CD4-positive, alpha-beta T cell treated with Interleukin-17A for 4 hours (primary cell): ENCODE data around the gene FBXL19.
A peak's percentile ranks its signal among the peaks of the same experiment; 100 is the strongest.

ENCODE experiments used
- DNase-seq: peaks from one replicate; pipeline ENCODE4 v3.0.0-alpha.2; 2020; ENCODE audit warnings: mixed read lengths

Gene FBXL19

DNA sequence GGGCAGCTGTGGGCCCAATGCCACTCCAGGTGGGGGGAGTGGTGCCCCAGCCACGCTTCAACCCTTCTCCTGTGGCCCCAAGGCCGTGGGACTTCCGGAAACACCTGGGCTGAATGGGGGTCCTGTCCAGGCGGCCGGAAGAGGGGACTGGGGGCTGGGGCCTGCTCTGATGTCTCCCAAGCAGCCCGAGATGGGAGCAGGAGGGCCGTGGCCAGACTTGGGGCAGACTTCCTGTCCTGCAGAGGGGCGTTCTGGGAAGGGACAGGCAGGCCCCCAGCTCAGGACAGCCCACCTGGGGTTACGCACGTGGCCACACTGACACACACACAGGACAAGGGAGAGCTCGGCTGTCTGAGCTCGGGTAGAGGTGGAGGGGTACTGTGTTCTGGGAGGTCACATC lies 66.7 kb downstream of the FBXL19 start:
- no peak for DNase-seq

- DNase-seq: no peak
These were observed 67.7 kb downstream of the FBXL19 start for GRCh38 chr16:30991052-30991451.

DNA sequence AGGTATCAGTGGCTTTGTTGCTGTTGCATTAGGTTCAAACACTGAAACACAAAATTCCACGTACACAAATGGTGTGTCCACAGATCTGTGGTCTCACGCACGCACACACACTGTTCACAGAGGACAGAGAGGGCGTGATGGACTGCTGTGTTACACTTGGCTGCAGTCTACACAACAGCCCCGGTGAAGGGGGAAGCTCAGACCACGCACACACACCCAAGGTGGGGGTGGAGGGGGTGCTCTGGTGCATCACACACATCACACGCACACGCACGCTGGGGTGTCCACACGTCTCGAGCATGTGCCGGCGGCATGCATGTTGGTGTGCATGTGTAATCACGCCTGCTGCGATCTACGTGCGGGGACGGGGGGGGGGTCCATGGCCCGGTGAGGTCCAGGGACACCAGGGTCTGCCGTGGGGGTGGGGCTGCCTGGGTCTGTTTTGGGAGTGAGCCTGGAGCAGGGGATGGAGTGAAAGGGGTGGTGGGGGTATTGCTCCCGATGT lies 69.0 kb downstream of the FBXL19 start:
- DNase-seq: no peak

- DNase-seq: no peak
These were observed 69.8 kb downstream of the FBXL19 start for GRCh38 chr16:30992931-30993816.

- no peak for DNase-seq
These were observed 72.6 kb downstream of the FBXL19 start for GRCh38 chr16:30995927-30996323.

GRCh38 chr16:30996324-30996984 lies 73.1 kb downstream of the FBXL19 start:
- no peak for DNase-seq

DNA sequence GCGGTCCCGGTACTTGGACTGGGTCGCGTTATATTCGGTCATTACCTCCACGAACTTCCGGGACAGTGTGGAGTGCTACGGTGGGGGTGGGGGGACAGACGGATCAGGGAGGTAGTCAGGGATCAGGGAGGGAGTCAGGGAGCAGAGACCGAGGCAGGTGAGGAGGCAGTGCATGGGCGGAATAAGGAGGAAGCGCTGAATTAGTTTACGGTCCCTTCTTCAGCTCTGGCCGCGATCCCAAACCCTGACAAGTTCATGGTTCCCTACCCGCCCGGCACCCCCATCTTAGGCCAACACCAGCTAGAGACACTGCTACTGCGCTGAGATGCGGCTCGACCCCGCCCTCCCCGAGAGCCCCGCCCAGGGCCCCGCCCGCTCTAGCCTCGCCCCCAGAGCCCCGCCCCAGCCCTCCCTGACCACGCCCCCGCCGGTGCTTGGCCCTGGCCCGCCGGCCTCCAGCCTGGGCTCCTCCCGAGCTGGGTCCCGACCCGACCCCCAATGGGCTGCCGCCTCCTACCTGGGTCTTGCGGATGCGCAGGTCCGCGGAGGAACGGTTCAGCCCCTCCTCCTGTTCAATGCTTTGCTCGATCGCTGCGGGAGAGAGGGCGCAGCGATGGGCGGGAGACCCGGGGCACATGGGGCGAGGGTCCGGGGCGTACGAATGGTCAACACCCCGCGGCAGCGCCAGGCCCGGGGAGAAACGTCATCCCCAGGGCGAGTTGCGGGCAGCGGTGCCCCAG lies 73.8 kb downstream of the FBXL19 start:
- DNase-seq: peak; percentile 90

DNA sequence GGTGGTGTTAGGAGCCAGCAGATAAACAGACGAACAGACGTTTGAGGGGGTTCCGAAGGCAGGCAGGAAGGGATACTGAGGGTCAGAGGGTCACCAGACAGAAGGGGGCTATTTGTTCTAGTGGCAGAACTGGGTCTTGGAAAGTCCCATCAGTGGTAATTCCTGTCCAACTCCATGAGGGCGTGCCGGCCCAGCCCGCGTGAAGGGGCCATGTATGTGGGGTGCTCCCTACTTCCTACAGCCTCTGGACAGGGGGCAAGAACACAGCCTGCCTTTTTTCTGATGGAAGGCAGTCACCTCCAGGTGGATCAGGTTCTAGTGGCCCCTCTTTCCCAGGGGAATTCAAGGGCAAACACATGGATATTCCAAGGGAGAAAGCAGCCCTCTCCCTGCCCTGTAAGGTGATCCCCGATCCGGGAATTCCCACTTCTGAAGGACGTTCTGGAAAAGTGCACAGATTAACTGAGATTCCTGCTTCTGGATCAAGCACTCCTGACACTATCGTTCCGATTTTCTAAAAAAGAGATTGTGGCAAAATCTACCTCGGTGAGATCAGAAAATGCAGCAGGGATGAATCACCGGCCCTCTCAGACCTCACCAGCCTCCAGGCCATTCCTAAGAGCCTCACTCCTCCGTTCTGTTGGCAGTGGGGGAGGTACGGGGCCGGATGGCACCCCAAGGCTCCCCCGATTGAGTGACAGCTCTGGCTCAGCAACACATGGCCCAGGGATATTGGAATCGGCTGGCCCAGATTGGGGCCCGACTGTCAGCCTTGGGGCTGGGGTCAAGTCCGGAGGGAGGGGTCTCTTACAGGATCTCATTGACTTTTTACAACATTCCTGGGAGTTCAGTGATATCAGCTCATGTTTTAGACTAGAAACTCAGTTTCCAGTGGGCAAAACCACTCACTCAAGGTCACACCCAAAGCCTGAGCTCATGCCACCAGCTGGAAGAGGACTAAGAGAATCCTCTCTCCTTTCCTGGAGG lies 74.6 kb downstream of the FBXL19 start:
- DNase-seq: no peak
